CD4-positive, alpha-beta T cell treated with Interleukin-21 for 1 hour (primary cell): ENCODE data around the gene MIER3.
A peak's percentile ranks its signal among the peaks of the same experiment; 100 is the strongest.
"Not testable (repeated sequence)": the region's sequence is repeated elsewhere in the genome, so short reads cannot be mapped to it uniquely, and the experiment has no call there.

ENCODE experiments used
- DNase-seq: peaks from one replicate; pipeline ENCODE4 v3.0.0-alpha.2; 2020

Gene MIER3, protein sequence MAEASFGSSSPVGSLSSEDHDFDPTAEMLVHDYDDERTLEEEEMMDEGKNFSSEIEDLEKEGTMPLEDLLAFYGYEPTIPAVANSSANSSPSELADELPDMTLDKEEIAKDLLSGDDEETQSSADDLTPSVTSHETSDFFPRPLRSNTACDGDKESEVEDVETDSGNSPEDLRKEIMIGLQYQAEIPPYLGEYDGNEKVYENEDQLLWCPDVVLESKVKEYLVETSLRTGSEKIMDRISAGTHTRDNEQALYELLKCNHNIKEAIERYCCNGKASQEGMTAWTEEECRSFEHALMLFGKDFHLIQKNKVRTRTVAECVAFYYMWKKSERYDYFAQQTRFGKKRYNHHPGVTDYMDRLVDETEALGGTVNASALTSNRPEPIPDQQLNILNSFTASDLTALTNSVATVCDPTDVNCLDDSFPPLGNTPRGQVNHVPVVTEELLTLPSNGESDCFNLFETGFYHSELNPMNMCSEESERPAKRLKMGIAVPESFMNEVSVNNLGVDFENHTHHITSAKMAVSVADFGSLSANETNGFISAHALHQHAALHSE

DNA sequence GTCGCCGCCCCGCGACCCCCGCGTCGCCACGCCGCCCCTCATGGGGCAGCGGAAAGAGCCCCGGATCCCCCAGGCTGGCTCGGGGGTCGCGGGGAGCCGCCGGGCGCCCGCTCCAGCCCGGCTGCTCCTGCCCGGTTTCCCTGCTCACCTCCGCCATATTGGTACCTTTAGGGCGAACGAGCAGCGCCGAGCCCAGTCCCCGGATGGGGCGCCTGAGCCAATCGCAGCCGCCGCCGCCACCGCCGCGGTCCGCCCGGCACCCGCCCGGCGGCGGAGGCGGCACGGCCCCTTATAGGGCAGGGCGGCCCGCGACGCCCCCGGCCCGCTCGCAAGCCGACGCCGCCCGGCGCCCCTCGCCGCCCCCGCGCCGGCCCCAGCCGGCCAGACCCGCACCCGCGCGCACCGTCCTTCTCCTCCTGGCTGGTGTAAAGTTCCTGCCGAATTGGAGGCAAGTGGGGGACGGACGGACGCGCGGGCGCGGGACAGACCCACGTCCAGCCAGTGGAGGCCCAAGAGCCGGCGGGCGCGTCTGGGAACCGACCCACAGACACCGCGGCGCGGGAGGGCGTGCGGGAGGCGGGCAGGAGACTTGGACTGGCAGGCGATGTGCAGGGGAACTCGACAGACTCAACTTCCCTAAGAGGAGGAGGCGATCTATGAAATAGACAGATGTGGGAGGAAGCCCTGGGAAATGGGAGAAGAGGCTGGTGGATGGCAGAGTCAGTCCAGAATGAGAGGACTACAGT, at the start of gene MIER3:
Gene MIER3, minus strand, starts transcription at position 178 of the 746 bp plus-strand sequence. Its CDS starts 21 bp downstream, at position 157.
- peak; percentile 81 for DNase-seq

DNA sequence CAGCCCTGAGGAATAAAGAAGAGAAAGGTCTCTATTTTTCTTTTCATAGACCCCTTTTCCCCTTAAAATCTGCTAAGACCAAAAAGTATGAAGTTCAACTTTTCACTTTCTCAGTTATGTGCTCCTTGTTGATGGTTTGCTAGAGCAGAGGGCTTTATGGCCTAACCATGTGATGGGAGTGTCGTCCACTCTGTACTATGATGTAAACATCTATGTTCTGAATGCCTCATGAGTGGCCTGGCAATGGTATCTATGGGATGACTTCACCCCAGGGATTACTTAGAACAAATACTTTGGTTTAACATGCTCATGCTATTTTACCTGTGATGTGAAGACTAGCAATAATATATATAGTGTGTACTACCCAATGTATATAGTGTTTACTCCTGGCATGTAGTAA, 43.7 kb upstream of the MIER3 start:
- no peak for DNase-seq

DNA sequence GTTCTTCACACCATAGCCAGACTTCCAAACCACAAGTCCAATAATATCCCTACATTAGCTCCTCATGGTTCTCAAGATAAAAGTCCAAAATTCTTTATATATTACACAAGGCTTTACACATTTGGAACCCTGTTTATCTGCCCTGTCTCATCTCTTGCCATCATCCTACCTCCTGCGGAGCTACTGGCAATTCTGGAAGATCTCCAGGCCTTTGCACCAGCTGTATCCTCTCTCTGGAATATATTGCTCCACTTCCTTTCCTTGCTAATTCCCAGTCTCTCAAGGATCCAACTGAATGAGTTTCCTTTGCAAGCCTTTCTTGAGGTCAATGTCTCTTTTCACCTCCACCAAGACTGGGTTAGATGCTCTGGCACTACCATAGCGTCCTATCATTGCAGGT, 41.3 kb upstream of the MIER3 start:
- DNase-seq = no peak

DNA sequence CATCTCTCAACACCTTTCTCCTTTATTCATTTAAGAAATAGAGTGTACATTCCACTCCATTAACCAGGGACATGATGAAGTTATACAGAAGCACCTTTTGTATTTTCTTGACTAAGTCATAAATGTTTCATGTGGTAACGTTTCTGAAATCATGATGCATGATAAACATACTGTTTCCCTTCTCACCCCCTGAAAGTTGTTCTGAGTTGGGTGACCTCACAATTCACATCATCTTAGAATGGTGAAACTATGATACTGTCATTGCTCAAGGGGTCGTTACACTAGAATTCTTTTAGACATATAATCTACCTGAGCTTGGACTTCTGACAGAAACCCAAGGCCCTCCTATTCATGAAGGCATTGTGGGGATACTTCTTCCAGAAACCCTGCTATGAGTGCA, 37.8 kb upstream of the MIER3 start:
- DNase-seq = no peak

DNA sequence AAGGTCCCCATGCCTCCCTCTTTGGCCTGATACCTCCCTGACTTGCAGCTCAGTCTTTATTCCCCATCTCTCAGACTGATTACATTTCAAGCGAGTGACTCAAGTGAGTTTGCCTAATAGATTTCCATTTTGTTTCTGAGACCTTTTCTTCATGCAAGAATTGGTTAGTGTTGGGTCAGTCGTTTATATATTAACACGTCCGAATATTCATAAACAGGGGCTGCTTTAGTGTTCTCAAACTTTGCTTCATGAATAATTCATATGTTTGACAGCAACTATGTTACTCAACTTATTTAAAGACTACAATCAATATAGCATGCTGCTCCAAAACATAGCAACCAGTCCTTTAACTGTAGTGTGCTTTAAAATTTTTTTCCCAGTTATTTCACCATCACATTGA, 36.6 kb upstream of the MIER3 start:
- DNase-seq = no peak

DNA sequence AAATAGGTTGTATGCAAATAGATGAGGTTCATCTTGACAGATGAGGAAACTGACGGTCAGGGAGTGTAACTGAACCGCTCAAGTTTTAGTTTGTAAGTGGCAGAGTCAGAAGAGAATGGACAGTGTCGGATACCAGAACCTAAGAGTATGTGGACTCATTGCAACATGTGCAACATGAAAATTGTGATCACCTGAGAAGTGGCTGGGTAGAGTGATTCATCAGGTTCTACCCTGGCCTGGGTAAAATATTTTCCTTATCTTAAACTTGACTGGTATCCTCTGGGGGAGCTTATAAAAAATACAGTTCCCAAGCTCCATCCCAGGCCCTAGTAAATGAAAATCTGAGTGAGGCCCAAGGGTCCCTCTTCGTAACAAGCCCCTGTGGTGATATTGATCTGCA, 35.2 kb upstream of the MIER3 start:
- no peak for DNase-seq

DNA sequence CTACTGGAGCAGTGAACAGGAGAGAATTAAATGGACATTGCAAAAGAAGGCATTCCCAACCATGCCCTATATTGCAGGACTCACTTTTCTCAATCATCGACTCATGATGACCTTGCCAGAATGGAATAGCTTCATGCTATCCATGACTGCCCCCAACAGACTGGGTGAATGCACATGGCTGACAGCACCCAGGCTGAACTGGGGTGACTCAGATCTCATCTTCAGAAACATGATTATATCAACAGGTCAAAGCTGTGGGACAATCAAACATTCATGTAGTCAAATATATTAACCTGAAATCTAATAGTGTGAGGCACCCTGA, 34.7 kb upstream of the MIER3 start:
- no peak for DNase-seq

DNA sequence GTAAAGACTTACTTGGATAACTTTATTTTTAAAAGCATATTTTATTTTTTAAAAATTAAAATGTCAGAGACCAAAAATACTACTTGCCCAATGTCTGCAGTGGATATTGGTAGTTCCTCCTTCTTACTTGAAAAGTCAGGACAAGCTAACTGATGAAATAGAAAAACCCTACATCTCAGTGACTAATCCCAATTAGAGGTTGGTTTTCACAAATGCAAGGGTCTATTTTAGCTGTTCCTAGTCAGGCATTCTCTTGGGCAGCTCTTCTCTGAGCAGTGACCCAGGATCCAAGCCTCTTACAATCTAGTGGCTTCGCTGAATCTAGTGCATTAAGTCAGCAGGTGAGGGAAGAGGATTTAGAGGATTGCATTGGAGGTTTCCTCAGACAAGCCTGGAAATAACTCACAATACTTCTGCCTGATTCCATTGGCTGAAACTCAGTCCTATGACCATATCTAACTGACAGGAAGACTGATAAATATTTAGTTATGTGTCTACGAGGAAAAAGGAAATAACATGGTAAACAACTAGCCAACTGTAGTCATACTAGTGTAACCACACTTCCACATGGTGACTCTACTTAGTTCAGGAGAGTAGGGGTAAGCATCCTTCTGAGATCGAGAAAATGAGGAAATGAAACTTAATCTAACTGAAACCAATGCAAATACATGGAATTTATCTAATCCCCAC, 34.2 kb upstream of the MIER3 start:
- DNase-seq = no peak

DNA sequence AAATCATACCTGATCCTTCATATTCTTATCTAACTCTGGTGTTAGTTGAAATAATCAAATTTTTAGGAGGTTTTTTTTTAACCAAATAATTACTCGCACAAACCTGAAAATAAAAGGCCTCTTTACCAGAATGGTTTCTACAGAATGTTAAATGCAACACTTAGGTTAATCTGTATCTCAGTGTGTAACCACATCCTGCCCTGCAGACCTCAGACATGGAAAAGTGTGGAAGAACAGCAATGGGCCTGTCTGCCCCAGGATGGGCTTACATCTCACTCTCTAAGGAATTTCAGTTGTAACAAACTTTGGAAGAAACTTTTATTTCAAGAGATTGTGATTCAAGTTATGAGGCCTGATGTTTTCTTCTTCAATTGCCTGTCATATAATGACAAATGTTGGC, 32.5 kb upstream of the MIER3 start:
- DNase-seq = no peak

DNA sequence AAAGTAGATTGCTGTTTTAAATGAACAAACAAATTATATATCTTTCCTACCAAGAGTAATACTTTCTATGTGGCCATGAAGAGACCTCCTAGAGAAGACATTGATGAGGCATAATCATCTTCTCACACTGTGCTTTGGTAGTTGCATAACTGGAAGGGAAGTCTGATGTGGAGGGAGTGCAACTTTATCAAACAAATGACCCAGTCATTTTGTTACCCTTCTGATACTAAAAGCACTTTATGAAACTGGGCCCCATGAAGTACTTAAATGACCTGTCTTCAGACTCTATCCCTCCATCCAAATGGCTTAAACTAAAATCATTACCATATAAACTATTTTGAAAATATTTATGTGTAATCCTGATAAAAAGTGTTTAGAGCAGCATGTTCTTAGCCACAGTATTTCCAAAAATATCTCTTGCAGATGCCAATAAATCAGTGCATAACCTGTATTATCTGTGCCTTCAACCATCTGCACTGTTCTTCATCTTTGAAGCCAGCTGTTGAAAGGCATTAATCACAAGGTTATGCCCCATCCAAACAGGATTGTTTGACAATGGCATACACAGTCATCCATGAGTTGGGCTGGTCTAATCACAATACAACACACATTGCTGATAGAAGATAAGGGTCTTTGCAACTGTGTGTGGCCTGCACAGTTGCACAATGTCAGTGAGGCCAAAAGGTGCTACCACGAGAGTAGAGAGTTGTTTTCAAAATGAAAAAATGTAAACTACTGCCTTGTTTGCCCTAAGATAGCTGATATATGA, 31.9 kb upstream of the MIER3 start:
- no peak for DNase-seq

DNA sequence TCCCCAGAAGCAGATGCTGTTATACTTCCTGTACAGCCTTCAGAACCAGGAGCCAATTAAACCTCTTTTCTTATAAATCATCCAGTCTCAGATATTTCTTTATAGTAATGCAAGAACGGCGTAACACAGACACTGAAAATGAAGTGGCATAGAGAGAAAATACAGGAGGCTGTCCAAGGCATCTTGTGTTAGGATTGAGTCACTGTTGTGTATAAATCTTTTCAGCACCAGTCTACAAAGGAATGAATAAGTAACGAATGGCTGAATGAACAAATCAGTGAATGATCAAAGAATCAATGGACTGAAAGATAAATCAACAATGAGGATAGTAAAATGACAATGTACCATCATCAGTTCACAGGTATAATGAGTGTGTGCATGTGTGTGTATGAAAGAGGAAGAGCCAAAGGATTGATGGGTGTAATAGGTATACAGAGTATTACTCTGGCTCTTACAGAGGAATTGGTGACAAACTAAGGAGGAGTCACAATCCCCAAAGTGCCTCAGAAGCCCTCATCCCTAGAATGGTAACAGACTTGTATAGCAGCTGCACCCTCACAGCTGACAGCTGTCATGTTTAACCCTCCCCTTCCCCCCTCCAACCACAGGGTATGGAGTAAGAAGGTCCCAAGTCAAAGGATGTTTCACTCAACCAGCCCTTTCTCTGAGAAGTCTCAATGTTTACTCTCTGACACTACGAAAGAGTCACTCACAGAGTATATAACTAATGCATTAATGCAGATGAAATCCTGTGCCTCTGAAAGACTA, 29.8 kb upstream of the MIER3 start:
- DNase-seq = no peak

DNA sequence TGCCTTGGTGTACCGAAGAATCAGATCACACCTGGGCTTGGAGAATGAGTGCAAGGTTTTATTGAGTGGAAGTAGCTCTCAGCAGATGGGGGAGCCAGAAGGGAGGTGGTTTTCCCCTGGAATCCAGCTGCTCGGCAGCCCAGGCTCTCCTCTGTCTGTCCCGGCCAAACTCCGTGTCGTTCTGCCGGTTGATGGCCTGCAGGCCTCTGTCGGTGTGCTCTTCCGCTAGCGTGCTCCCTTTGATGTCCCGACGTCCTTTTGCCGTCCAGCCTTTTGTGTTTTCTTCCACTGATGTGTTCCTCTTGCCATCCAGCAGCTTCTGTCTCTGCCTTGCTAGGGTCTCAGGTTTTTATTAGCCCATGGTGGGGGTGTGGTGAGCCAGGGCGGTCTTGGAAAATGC, 28.0 kb upstream of the MIER3 start:
- DNase-seq = no peak

DNA sequence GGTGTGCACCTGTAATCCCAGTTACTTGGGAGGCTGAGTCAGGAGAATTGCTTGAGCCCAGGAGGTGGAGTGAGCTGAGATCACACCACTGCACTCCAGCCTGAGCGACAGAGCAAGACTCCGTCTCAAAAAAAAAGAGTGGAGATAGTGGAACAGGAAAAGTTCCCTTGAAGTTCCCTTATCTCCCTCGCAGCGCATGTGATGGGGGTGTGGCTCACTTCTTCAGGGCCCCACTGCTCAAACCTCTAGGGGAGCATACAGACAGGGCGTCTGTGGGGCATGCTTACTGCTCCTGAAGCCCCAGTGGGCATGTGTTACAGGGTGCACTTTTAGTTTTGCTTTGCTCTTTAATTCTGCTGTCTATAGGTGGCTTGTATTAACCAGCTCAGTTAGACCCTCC, 27.6 kb upstream of the MIER3 start:
- DNase-seq = not testable (repeated sequence)

DNA sequence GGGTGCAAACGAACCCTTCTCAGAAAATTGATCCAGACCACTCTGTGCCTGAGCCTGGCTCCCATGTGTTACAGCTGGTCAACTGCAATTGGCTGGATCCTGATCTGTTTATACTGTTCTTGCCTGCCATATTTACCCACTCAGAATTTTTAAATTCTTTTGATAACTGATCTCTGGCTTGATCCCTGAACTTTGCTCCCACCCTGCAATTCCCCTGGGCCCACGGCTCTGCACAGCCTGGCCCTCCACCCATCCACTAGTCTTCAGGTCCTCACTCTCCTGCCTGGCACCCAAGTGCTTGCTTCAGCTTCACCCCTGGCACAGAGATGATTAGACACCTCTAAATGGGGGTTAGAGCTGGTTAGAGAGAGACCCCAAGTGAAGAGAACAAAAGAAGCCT, 25.9 kb upstream of the MIER3 start:
- no peak for DNase-seq

DNA sequence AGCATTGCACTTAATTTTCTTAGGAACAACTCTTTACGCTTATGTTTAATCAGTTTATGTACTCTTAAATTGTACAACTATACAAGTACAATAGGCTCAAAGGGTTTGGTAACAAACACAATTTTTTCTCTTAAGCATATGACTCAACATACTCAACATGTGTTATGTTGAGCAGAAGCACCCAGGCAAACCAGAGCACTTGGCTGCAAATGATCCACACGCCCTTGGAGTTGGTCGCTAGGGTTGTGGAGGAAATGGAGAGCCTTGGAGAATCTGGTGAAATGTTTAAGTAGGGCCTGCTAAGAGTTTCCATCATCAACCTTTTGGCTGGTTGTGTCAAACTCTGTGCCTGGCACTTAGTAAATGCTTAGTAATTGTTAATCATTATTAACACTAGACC, 25.1 kb upstream of the MIER3 start:
- DNase-seq = no peak

DNA sequence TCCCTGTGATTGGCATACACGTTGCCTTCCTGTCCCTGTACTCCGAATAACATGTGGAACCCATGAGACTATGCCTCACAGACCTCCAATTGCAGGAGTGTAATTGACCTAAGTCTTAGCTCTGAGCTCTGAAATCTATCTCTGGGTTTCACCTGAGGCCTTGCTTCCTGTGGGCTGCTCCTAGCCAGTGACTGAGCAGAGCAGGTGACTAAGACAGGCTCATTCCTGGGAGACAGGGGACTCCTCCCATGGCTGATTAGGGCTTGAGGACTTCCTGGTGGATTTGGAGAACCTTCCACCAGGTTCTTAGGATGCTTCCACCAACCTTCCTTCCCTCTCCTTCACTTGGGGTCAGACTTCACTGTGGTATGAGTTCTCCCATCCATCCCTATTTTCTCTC, 22.3 kb upstream of the MIER3 start:
- DNase-seq = no peak

DNA sequence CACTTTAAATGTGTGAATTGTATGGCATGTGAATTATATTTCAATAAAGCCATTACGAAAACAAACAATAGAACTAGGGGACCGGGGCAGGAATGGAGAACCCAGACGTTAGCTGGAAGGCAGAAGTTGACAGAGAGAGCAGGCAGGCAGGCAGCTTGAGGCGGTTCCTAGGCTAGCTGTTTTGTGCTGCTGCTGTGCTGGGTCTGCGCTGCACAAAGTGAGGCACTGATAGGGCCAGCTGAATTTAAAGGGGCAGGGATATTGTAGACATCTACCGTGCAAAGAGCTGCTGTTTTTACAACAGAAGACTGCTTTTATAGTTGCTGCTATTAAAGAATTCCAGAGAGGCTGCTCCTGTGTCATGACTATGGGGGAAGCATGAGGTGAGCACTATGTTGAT, 21.6 kb upstream of the MIER3 start:
- DNase-seq = no peak

DNA sequence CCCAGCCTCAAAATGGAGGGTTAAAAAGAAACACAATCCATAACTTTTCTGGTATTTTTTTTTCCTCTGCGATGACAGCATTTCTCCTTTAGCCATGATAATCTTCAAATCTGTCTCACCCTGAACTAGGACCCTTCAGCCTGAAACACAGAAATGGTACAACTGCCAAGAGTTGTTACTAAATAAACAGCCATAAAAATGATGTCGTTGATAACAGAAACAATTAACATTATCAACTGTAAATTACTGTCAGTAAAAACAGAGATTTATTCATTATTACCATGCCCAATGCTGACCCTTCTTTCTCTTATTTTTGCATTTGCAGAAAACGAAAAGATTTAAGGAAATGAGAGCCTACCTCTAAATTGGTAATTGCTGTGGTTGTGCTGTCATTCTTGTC, 19.4 kb upstream of the MIER3 start:
- no peak for DNase-seq

DNA sequence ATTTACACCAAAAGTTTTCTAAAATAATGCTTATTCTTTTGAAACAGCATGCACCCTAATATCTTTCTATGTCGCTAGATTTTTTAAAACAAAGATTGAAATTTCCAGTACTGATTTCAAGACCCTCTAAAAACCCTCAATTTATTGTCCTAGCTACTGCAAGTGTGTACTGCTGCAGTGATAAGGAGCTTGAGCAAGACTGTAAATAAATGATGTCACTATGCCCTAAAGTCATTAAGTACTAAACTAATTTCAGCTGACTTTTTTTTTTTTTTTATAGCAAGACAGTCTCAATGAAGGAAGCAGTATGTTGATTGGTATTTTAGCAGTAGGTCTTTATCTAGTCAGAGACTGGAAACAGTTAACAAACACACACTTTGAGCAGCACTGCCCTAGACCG, 12.2 kb upstream of the MIER3 start:
- DNase-seq = no peak

DNA sequence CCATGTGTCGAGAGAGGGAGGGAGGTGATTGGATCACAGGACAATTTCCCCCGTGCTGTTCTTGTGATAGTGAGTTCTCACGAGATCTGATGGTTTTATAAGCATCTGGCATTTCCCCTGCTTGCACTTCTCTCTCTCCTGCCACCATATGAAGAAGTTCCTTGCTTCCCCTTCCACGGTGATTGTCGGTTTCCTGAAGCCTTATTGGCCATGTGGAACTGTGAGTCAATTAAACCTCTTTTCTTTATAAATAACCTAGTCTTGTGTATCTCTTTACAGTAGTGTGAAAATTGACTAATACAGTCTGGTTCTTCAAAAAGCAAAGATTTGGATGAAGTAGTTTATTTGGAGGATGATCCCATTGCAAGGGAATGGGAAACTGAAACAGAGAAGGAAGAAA, 11.3 kb upstream of the MIER3 start:
- DNase-seq = no peak

DNA sequence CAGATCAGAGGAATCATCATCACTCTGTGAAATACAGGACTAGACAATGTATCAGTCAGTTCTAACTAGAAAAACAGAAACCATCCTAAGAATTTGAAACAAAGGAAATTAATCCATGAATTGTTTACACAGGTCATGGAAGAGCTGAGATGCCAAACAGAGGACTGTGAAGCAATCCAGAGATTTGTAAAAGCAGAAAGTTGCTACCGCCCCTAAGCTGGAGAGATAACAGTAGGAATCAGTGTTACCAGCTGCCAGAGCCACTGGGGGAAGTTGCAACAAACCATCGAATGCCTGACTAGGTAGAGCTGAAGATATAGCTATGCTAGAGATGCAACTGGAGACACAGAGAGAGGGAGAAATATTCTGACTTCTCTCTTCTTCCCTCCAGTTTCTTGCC, 10.4 kb upstream of the MIER3 start:
- no peak for DNase-seq

DNA sequence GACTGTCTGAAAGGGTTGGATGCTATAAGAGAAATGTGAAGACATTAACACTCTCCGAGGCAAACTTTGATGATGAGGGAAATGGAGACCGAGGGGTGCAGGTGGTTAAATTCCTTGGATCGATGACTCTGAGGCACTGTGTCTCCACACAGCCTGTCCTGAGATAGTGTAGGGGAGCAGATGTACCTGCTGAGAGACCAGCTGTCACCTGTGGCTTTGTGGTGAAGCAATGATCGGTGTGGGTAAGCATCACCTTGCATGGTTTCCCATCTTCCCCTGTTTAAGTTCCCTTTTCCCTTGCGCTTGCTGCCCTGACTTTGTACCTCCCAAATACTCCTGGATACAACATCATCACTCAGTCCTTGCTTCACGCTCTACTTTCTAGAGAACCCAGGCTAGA, 9.8 kb upstream of the MIER3 start:
- no peak for DNase-seq
